SH-SY5Y (cell line): ENCODE measurements around the gene DIAPH3.

Source experiments
- GATA2 ChIP-seq: IDR thresholded peaks from 2 replicates; pipeline ENCODE4 v1.6.1; 2011; ENCODE audit warnings: mild to moderate bottlenecking, low read depth, low read length
- GATA3 ChIP-seq: IDR thresholded peaks from 2 replicates; pipeline ENCODE4 v1.6.1; 2011; ENCODE audit warnings: low read depth, mild to moderate bottlenecking, low read length, moderate library complexity

- no peak for TF ChIP-seq GATA3
- TF ChIP-seq GATA2: no peak
Measured at GRCh38 chr13:59721926-59722910, 441.5 kb downstream of the DIAPH3 start.
